ENCODE data around the gene HNRNPK.

The HNRNPK gene

GRCh38 chr9:83979812-83980394 lies at the start of gene HNRNPK:
TSS of gene HNRNPK (minus strand) at chr9:83980215. CDS start at chr9:83978252, 1,963 bp downstream.
- peak; percentile 94 for DNase-seq (ENCODE audit: low read depth)

- no peak for DNase-seq (ENCODE audit: low read depth)
These were observed 47.2 kb upstream of the HNRNPK start for GRCh38 chr9:84027201-84027600.

GRCh38 chr9:84024041-84024575 lies 44.1 kb upstream of the HNRNPK start:
- no peak for DNase-seq (ENCODE audit: low read depth)

GRCh38 chr9:84007662-84008061 lies 27.6 kb upstream of the HNRNPK start:
- DNase-seq (ENCODE audit: low read depth) = no peak

- DNase-seq (ENCODE audit: low read depth) = no peak
These were observed 23.2 kb upstream of the HNRNPK start for GRCh38 chr9:84003246-84003645.

- DNase-seq (ENCODE audit: low read depth) = no peak
These were observed 22.3 kb upstream of the HNRNPK start for GRCh38 chr9:84002344-84002743.

- DNase-seq (ENCODE audit: low read depth) = no peak
These were observed 21.6 kb upstream of the HNRNPK start for GRCh38 chr9:84001621-84002020.

- DNase-seq (ENCODE audit: low read depth) = no peak
These were observed 20.2 kb upstream of the HNRNPK start for GRCh38 chr9:84000186-84000585.

GRCh38 chr9:83999141-83999918 lies 19.3 kb upstream of the HNRNPK start:
- DNase-seq (ENCODE audit: low read depth) = no peak

GRCh38 chr9:83996126-83996525 lies 16.1 kb upstream of the HNRNPK start:
- no peak for DNase-seq (ENCODE audit: low read depth)

GRCh38 chr9:83992901-83993300 lies 12.9 kb upstream of the HNRNPK start:
- no peak for DNase-seq (ENCODE audit: low read depth)

- DNase-seq (ENCODE audit: low read depth) = no peak
These were observed 12.4 kb upstream of the HNRNPK start for GRCh38 chr9:83992407-83992806.

- no peak for DNase-seq (ENCODE audit: low read depth)
These were observed 11.3 kb upstream of the HNRNPK start for GRCh38 chr9:83991355-83991754.

- no peak for DNase-seq (ENCODE audit: low read depth)
These were observed 8.4 kb upstream of the HNRNPK start for GRCh38 chr9:83988411-83988810.

- DNase-seq (ENCODE audit: low read depth) = no peak
These were observed 7.4 kb upstream of the HNRNPK start for GRCh38 chr9:83987402-83987791.

GRCh38 chr9:83986765-83987401 lies 6.9 kb upstream of the HNRNPK start:
- DNase-seq (ENCODE audit: low read depth) = no peak

GRCh38 chr9:83986195-83986594 lies 6.2 kb upstream of the HNRNPK start:
- no peak for DNase-seq (ENCODE audit: low read depth)

- DNase-seq (ENCODE audit: low read depth) = no peak
These were observed 1.3 kb upstream of the HNRNPK start for GRCh38 chr9:83981126-83981871.

- DNase-seq (ENCODE audit: low read depth) = peak; percentile 93
These were observed 545 bp upstream of the HNRNPK start, which contains the start of gene RMI1 for GRCh38 chr9:83980395-83981125. TSS of gene RMI1 (plus strand) at chr9:83980805. CDS start at chr9:84000987, 20,182 bp downstream.

- DNase-seq (ENCODE audit: low read depth) = no peak
These were observed 813 bp downstream of the HNRNPK start for GRCh38 chr9:83978992-83979811.

- no peak for DNase-seq (ENCODE audit: low read depth)
These were observed 2.8 kb downstream of the HNRNPK start for GRCh38 chr9:83977196-83977595.
